ENCODE results near the gene ATP13A3.

The ATP13A3 gene

GRCh38 chr3:194496217-194496919, 9.6 kb upstream of the ATP13A3 start:
- TF ChIP-seq ZC3H10 (CRISPR knock-in tag; IDR thresholded peaks at IDR 0.05) (no peak), ZNF565 (CRISPR knock-in tag; conservative IDR thresholded peaks at IDR 0.05; ENCODE audit: low read depth) (no peak), PATZ1 (CRISPR knock-in tag; IDR thresholded peaks at IDR 0.05; ENCODE audit: borderline replicate concordance) (no peak), ZFP30 (CRISPR knock-in tag; IDR thresholded peaks at IDR 0.05) (no peak), ISL1 (CRISPR knock-in tag; IDR thresholded peaks at IDR 0.05) (no peak)
- no peak; the same call in 2 of the 3 replicates for ATAC-seq

DNA sequence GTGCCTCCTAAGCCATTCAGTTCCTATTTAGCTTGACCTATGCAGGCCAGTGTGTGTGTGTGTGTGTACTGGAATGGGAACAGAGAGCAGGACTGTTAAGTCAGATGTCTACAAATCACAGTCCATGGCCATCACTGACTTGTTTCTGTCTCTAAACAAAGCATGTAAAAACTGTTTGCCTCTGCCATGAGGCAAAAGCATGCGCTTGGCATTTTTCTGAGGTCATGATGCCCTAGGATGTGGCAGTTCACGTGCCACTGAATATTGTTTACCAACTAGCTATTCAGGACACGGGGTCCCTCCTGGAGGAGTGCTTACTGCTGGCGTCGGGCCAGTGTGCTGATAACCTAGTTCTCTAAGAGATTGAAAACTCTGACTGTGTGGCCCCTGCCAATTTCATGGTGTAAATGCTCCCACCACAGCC, 8.2 kb upstream of the ATP13A3 start:
- no peak for ATAC-seq
- TF ChIP-seq POU6F1 (CRISPR knock-in tag; IDR thresholded peaks at IDR 0.05; ENCODE audit: borderline replicate concordance, low read depth) (no peak), GLIS3 (CRISPR knock-in tag; IDR thresholded peaks at IDR 0.05) (no peak), PATZ1 (CRISPR knock-in tag; IDR thresholded peaks at IDR 0.05; ENCODE audit: borderline replicate concordance) (no peak), TOX (CRISPR knock-in tag; IDR thresholded peaks at IDR 0.05; ENCODE audit: borderline replicate concordance) (no peak), SNAI2 (CRISPR knock-in tag; IDR thresholded peaks at IDR 0.05) (no peak), ZC3H10 (CRISPR knock-in tag; IDR thresholded peaks at IDR 0.05) (no peak), OSR1 (CRISPR knock-in tag; IDR thresholded peaks at IDR 0.05) (no peak), TCF4 (CRISPR knock-in tag; IDR thresholded peaks at IDR 0.05; ENCODE audit: borderline replicate concordance) (no peak), BACH2 (CRISPR knock-in tag; IDR thresholded peaks at IDR 0.05; ENCODE audit: borderline replicate concordance) (no peak), ISL1 (CRISPR knock-in tag; IDR thresholded peaks at IDR 0.05) (no peak)

DNA sequence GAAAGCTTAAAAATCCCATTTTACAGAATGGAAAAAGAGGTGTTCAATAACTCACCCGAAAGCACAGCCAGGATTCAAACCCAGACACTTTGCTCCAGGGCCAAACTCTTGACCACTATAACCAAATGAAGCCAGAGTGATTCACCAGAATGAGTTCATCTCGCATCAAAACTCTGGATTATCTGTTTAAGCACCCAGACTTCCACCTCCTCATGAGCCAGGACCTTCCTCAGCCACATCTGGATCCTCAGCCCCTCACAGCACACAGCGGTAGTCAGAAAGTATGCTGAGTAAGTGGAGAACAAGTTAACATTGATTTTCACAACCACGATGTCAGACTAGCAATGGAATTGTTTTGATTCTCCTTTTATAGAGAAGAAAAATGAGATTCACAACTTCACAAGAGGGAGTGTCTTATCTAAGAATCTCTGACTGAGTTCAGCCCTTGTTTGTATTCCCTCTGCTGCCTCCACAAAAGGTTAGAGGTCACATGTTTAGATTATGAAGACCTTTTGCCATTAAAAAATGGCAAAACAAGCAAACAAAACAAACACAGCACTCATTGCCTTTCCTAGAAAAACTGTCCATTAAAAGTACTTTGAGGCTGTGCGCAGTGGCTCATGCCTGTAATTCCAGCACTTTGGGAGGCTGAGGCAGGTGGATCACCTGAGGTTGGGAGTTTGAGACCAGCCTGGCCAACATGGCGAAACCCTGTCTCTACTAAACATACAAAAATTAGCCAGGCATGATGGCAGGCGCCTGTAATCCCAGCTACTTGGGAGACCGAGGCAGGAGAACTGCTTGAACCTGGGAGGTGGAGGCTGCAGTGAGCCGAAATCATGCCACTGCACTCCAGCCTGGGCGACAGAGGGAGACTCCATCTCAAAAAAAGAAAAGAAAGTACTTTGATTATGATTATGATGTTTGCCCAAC, 7.5 kb upstream of the ATP13A3 start:
- peak; percentile 28; the same call in 1 of the 3 replicates for ATAC-seq

GRCh38 chr3:194492001-194492400, 5.2 kb upstream of the ATP13A3 start:
- no peak for ATAC-seq

More at GRCh38 chr3:194492001-194492400, 5.2 kb upstream of the ATP13A3 start:
- TF ChIP-seq ZFP30 (CRISPR knock-in tag; IDR thresholded peaks at IDR 0.05) (no peak), ZNF70 (CRISPR knock-in tag; IDR thresholded peaks at IDR 0.05) (no peak), GLIS3 (CRISPR knock-in tag; IDR thresholded peaks at IDR 0.05) (no peak), PATZ1 (CRISPR knock-in tag; IDR thresholded peaks at IDR 0.05; ENCODE audit: borderline replicate concordance) (no peak), TOX (CRISPR knock-in tag; IDR thresholded peaks at IDR 0.05; ENCODE audit: borderline replicate concordance) (no peak), PPARA (CRISPR knock-in tag; IDR thresholded peaks at IDR 0.05; ENCODE audit: borderline replicate concordance) (no peak)
